ENCODE measurements around the gene EPN3.

The EPN3 gene

DNA sequence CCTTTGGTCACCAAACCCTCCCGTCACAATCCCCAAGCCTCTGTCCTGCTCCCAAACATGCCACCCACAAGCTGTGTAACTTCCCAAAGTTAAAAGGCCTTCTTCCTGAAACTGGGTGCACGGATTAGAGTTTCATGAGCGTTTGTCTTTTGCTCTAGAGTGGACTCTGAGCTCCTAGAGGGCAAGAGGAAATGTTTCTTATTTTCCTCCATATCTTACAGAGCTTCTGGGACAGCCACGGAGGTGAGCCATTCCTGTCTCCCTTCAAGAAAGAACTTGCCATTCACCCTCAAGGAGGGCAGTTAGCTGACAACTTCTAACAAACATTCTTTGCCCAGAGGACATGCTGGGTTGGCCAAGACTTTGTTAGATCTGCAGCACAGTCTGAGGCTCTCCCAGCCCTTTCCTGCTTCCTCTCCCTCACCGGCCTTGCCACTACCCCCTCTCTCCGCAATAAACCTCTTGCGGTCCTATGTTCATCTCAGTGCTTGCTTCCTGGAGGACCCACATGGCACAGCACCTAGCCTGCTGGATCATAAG, 26.9 kb upstream of the EPN3 start (continued):
- TF ChIP-seq ZBTB20 (tag by site-specific recombination; IDR thresholded peaks at IDR 0.05): no peak
- no peak for TF ChIP-seq ZNF585B (tag by site-specific recombination; IDR thresholded peaks at IDR 0.05)
- TF ChIP-seq SP7 (tag by site-specific recombination; IDR thresholded peaks at IDR 0.05): no peak
- no peak for TF ChIP-seq FEZF1 (tag by site-specific recombination; IDR thresholded peaks at IDR 0.05)

DNA sequence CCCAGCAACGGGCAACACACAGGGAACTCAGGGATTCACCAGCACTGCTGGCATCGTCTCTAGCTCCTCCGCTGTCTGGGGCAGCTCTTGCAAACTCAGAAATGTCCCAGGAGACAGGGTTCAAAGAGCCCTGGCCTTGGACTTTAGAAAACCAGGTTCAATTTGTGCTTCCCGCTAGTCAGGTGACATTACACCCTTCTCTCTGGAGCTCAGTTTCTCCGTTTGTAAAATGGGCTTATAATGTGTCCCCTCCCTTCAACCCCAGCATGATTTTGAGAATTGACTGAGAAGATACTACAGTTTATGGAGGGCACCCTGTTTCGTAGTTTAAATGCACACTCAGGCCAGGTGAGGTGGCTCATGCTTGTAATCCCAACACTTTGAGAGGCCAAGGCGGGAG, 26.2 kb upstream of the EPN3 start:
- no peak for TF ChIP-seq YY2 (tag by site-specific recombination; IDR thresholded peaks at IDR 0.05)
- TF ChIP-seq, protein P1, sequence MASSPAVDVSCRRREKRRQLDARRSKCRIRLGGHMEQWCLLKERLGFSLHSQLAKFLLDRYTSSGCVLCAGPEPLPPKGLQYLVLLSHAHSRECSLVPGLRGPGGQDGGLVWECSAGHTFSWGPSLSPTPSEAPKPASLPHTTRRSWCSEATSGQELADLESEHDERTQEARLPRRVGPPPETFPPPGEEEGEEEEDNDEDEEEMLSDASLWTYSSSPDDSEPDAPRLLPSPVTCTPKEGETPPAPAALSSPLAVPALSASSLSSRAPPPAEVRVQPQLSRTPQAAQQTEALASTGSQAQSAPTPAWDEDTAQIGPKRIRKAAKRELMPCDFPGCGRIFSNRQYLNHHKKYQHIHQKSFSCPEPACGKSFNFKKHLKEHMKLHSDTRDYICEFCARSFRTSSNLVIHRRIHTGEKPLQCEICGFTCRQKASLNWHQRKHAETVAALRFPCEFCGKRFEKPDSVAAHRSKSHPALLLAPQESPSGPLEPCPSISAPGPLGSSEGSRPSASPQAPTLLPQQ (tag by site-specific recombination; IDR thresholded peaks at IDR 0.05): no peak
- no peak for TF ChIP-seq HOXC10 (CRISPR knock-in tag; IDR thresholded peaks at IDR 0.05)
- no peak for TF ChIP-seq ZNF266 (tag by site-specific recombination; IDR thresholded peaks at IDR 0.05; ENCODE audit: low read depth)
- TF ChIP-seq HOXD13 (CRISPR knock-in tag; IDR thresholded peaks at IDR 0.05; ENCODE audit: borderline replicate concordance): no peak
- TF ChIP-seq, protein P2, sequence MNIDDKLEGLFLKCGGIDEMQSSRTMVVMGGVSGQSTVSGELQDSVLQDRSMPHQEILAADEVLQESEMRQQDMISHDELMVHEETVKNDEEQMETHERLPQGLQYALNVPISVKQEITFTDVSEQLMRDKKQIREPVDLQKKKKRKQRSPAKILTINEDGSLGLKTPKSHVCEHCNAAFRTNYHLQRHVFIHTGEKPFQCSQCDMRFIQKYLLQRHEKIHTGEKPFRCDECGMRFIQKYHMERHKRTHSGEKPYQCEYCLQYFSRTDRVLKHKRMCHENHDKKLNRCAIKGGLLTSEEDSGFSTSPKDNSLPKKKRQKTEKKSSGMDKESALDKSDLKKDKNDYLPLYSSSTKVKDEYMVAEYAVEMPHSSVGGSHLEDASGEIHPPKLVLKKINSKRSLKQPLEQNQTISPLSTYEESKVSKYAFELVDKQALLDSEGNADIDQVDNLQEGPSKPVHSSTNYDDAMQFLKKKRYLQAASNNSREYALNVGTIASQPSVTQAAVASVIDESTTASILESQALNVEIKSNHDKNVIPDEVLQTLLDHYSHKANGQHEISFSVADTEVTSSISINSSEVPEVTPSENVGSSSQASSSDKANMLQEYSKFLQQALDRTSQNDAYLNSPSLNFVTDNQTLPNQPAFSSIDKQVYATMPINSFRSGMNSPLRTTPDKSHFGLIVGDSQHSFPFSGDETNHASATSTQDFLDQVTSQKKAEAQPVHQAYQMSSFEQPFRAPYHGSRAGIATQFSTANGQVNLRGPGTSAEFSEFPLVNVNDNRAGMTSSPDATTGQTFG (tag by site-specific recombination; IDR thresholded peaks at IDR 0.05; ENCODE audit: borderline replicate concordance): no peak
- no peak for TF ChIP-seq ZNF658 (tag by site-specific recombination; IDR thresholded peaks at IDR 0.05)
- TF ChIP-seq ZNF354C (tag by site-specific recombination; IDR thresholded peaks at IDR 0.05; ENCODE audit: borderline replicate concordance, low read depth): no peak
- TF ChIP-seq ZNF239 (tag by site-specific recombination; IDR thresholded peaks at IDR 0.05): no peak
- no peak for TF ChIP-seq ZNF830 (tag by site-specific recombination; IDR thresholded peaks at IDR 0.05; ENCODE audit: low read depth)
- no peak for TF ChIP-seq ZNF610 (tag by site-specific recombination; IDR thresholded peaks at IDR 0.05; ENCODE audit: borderline replicate concordance)
- H3K4me3 ChIP-seq (ENCODE audit: low read depth, low read length): no peak overlapping the region
- ChIA-PET CTCF (interaction anchor here (0.6 to 1.8 kb wide), 4 partner anchors 27 to 476 kb away, joined by 3 to 6 read pairs (median 4); no protein-coding TSS in a partner anchor), POLR2A (interaction anchor here (1.1 kb wide), 1 partner anchor 13 kb away, joined by 3 read pairs; no protein-coding TSS in a partner anchor)
- H3K9me3 ChIP-seq (ENCODE audit: control insufficient read depth, insufficient read depth, low read depth, low read length): no peaks in the 10 kb centered on the region
- H3K27ac ChIP-seq (ENCODE audit: extremely low read depth, low read depth, low read length): no peak overlapping the region
- no peaks in the 10 kb centered on the region for H3K4me1 ChIP-seq (ENCODE audit: control insufficient read depth, insufficient read depth, low read length)
- no peaks in the 10 kb centered on the region for H3K36me3 ChIP-seq (ENCODE audit: control insufficient read depth in 2 of 2, insufficient read depth in 1 of 2, low read length in 2 of 2)

DNA sequence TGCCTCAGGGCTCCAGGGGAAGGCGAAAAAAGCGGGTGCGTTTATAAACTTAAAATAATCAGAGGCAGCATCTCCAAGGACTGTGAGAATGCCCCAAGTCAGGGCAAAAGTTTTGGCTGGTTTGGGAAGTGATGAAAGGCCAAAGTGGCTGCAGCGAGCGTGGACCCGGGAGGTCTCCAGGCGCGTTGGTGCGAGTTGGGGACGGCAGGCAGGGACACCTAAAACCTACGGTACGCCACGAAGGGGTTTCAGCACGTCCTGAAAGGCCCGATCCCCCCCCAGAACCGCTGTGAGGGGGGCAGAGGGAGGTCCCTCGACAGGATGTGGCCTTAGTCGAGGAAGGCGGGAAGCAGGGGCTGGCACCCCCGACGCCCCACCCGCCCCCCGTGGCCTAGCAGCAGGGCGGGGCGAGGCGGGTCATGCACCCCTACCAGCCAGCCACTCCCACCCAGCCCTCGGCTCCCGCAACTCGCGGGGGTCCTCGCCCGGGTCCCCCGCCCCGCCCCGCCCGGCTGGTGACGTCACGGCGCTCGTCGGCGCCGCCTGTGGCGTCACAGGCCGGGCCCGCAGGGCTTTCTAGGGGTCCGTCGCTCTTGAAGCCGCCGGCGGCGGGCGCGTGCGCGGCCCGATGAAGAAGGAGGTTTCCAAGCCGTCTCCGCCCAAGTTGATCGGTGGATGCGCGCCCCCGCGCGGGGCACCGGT, 24.5 kb upstream of the EPN3 start, which contains the start of gene MYCBPAP:
Gene MYCBPAP, plus strand, starts transcription at position 569 of the 702 bp plus-strand sequence. CDS start 236 bp downstream, outside the sequence.
- CTCF ChIA-PET: interaction anchor here (0.9 to 1.0 kb wide), 2 partner anchors 14 to 24 kb away, joined by 3 read pairs; no protein-coding TSS in a partner anchor
- Histone ChIP-seq H3K4me1 (ENCODE audit: control insufficient read depth, insufficient read depth, low read length) (no peaks in the 10 kb centered on the region), H3K9me3 (ENCODE audit: control insufficient read depth, insufficient read depth, low read depth, low read length) (no peaks in the 10 kb centered on the region), H3K36me3 (ENCODE audit: control insufficient read depth in 2 of 2, insufficient read depth in 1 of 2, low read length in 2 of 2) (no peaks in the 10 kb centered on the region), H3K27ac (ENCODE audit: extremely low read depth, low read depth, low read length) (no peak within 1 kb of the TSS), H3K4me3 (ENCODE audit: low read depth, low read length) (no peak within 1 kb of the TSS; the same call in 1 of the 2 replicates)
- POLR2A ChIA-PET: no interaction called here
- TF ChIP-seq SCRT2 (tag by site-specific recombination; IDR thresholded peaks at IDR 0.05) (no peak), REPIN1 (tag by site-specific recombination; IDR thresholded peaks at IDR 0.05; ENCODE audit: low read depth) (no peak), ZNF530 (tag by site-specific recombination; IDR thresholded peaks at IDR 0.05; ENCODE audit: low read depth) (no peak), ZNF292 (tag by site-specific recombination; IDR thresholded peaks at IDR 0.05; ENCODE audit: borderline replicate concordance, low read depth) (no peak)

Data from HEK293 (cell line).